ENCODE results near the gene UBR2.

DNA sequence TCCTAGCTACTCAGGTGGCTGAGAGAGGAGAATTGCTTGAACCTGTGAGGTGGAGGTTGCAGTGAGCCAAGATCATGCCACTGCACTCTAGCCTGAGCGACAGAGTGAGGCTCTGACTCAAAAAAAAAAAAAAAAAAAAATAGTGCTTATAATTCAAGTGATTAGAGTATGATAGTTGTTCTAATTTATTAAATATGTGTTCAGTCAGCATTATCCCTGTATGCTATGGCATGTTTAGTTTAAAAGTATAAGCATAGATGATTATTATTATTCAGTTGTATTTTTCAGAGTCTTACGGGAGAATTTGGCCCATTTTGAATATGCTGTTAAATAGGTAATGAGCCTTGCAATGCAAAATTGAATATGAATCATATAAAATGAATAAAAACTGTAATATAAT lies 64.8 kb downstream of the UBR2 start:
- TF ChIP-seq, protein P1, sequence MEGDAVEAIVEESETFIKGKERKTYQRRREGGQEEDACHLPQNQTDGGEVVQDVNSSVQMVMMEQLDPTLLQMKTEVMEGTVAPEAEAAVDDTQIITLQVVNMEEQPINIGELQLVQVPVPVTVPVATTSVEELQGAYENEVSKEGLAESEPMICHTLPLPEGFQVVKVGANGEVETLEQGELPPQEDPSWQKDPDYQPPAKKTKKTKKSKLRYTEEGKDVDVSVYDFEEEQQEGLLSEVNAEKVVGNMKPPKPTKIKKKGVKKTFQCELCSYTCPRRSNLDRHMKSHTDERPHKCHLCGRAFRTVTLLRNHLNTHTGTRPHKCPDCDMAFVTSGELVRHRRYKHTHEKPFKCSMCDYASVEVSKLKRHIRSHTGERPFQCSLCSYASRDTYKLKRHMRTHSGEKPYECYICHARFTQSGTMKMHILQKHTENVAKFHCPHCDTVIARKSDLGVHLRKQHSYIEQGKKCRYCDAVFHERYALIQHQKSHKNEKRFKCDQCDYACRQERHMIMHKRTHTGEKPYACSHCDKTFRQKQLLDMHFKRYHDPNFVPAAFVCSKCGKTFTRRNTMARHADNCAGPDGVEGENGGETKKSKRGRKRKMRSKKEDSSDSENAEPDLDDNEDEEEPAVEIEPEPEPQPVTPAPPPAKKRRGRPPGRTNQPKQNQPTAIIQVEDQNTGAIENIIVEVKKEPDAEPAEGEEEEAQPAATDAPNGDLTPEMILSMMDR (IDR thresholded peaks at IDR 0.05), result no peak
- TF ChIP-seq POLR2A (IDR thresholded peaks at IDR 0.05), result no peak
- no peak for TF ChIP-seq EP300 (IDR thresholded peaks at IDR 0.05)

Measured in tibial nerve (tissue), 4 donors.